LoVo (cell line): ENCODE data around the gene MRPL2.
A peak's percentile ranks its signal among the peaks of the same experiment; 100 is the strongest.
"Not testable (repeated sequence)": the region's sequence is repeated elsewhere in the genome, so short reads cannot be mapped to it uniquely, and the experiment has no call there.

Source experiments
- DNase-seq: peaks from one replicate; pipeline ENCODE4 v3.0.0-alpha.2; 2016; ENCODE audit warnings: low spot score

Gene MRPL2

GRCh38 chr6:43053545-43054205, 5.6 kb downstream of the MRPL2 start, which contains the start of gene CUL7:
TSS of gene CUL7 (minus strand) at chr6:43053851. CDS start at chr6:43052788, 1,063 bp downstream.
- peak; percentile 98 for DNase-seq

DNA sequence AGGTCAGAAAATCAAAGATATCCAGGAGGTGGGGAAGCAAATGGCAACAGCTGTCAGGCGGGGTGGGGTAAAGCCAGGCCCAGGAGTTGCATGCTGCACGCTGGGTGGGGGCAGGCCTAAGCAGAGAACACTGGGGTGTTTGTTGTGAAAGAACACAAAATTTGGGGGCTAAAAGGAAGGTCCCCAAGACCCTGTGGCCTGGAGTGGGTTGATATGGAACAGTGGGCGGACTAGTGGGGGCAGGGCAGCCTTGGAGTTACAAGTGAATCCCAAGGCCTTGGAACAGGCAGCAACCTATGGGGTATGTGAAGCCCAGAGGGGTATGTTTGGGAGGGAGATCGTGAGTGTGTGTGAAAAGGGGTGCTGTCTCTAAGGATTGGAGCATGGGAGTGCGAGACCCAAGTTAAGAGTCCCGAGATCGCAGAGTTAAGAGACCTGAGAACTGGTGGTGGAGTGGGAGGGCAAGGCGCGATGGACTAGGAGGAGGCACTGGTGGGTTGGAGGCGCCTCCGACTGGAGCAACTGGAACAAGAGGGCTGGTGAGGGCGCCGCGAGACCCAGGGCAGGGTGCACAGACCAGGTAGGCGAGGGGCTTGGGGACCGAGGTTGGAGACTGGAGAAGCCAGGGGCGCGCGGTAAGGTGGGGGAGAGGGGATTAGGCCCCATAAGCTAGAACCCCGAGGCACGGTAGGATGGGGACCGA, 6.2 kb downstream of the MRPL2 start:
- DNase-seq = no peak

DNA sequence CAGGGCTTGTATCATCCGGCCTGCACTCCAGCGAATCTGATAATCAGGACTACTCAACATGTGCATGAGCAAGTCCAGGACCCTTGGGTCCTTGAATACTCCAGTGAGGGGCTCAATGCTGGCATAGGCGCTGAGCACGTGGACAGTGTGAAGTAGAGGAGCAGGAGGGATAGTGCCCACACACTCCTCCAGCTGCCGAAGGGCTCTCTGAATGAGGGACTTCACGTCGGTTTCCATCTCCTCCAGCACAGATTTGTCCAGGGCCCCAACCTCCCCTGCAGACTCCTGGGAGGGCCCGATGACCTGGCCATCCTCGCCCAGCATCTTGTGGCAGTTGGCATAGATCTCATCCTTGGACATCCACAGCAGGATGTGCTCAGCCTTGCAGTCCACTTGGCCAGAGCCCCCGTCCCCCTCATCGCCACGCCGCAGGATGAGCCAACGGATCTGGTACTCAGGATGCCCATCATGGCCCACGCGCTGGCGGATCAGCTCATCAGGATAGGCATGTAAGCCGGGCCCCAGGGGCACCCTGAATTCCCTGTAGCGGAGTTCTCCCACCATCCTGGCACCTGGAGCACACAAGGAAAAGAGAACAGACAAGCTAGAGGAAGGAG, 6.9 kb downstream of the MRPL2 start:
- DNase-seq = no peak

DNA sequence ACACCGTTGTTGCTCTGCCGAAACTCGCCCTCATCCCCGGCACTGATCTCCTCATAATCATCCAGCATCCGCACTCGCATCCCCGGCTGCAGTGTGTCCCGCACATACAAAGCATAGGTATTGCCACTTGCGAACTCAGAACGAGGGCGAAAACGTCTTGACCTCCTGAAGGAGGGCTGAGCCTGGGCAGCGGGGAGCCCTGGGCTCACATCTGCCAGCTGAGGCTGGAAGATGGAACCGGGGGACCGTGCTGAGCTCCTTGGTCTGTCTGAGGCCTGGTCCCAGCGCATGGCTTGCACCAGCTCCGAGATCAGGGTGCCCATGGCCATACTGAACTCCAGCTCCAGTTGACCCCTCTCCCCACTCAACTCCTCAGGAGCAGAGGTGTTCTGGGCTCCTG, 8.3 kb downstream of the MRPL2 start:
- no peak for DNase-seq

GRCh38 chr6:43047998-43048397, 11.2 kb downstream of the MRPL2 start:
- no peak for DNase-seq

GRCh38 chr6:43045371-43045930, 13.8 kb downstream of the MRPL2 start:
- DNase-seq = no peak

GRCh38 chr6:43043310-43043709, 15.9 kb downstream of the MRPL2 start:
- DNase-seq = no peak

DNA sequence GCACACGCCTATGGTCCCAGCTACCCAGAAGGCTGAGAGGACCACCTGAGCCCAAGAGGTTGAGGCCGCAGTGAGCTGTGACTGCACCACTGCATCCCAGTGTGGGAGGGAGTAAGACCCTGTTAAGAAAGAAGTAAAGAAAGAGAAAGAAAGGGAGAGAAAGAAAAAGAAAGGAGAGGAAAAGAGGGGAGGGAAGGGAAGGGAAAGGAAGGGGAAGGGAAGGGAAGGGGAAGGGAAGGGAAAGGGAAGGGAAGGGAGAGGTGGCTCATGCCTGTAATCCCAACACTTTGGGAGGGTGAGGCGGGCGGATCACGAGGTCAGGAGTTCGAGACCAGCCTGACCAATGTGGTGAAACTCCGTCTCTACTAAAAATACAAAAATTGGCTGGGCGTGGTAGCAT, 17.8 kb downstream of the MRPL2 start:
- not testable (repeated sequence) for DNase-seq

DNA sequence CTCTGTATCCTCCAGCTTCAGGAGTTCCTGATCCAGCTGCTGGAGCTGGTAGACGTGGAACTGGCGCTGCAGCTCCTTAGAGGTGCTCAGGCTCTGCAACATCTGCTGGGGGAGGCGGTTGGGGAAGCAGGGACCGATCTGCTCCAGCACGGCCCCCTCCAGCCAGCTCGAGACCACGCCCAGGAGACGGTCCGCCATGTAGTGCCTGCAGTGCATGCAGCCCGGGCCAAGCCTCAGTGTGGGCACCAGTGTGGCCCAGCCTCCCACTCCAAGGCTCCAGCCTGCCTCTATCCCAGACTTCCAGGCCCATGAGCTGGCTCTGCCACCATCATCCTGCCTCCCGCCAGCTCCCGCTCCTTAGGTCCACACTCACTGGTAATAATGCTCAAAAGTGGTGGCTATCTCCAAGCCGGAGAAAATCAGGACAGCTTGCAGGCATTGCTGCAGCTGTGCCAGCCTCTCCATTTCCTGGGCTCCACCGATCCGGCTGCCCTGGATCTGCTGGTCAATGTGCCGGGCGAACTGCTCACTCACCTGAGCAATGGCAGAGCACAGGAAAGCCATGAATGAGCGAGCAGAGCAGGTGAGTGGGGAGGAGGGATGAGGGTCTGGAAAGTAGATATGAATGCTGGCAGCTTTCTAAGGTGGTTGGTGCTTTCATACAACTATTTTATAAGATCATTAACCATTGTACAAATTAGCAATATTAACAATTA, 18.5 kb downstream of the MRPL2 start:
- no peak for DNase-seq

DNA sequence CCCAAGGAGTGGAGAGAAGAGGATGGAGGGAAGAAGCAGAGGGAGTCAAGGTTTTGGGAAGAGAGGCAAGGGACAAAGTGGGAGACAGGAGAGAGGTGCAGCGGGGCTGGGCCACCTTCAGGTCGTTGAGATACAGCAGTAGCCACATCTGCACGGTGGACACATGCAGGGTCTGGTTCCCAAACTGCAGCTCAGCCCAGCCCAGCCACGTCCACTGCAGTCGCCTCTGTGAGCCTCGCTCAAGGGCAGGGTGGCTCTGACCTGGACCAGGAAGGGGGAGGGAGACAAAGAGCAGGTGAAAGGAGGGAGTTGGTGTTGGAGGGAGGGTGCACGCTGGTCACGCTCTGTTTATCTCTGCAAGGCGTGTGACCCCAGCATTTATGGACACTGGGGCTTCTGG, 20.5 kb downstream of the MRPL2 start:
- DNase-seq = no peak

- DNase-seq = no peak
These were observed 21.5 kb downstream of the MRPL2 start for GRCh38 chr6:43037706-43038105.

DNA sequence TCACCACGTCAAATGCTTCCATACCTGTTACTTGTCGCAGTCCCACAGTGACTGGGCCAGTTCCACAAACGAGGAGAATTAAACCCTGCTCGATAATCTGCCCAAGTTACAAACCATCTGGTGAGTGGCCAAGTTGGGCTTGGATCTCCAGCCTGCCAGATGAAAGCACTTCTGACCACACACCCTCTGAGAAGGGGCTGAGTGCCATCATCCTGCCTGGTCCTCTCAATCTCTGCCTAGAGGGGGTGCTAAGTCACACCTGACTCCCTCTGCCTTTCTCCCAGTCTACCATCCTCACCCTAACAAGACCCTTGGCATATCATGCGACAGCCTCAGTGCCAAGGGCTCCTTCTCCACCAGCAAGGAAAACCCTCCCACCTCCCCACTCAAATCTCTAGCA, 22.0 kb downstream of the MRPL2 start:
- DNase-seq = no peak

DNA sequence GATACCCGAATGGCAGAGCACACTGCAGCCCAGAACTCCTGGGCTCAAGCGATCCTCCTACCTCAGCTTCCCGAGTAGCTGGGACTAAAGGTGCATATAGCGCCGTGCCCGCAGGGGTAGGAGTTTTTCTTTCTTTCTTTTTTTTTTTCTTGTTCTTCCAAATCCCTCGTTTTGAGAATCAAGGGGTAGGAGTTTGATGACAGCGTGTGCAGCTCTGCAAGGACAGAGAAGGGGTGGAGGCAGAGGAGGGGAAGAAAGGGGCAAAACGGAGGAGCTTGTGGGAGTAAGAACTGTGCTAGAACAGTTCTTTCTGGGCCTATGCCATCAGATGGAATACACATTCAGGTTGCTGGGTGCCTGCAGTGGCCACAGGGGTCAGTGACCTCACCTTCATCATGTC, 22.5 kb downstream of the MRPL2 start:
- no peak for DNase-seq

- DNase-seq = no peak
These were observed 23.6 kb downstream of the MRPL2 start for GRCh38 chr6:43035495-43036194.

DNA sequence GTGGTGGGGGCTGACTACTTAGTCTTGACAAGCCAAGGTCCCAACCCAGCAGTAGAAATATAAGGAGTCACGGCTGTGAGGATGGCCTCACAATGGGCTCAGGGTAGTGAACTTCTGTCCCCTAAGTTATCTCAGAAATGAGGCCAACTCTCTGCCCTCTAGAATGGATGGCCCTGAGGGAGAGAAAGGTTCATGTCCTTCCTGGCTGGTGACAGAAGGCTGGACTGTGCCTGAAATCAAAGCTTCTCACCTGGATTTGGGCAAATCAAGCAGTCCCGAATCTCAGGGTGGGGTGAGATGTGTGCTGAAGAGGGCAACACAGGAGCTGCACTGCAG, 25.1 kb downstream of the MRPL2 start:
- no peak for DNase-seq

- DNase-seq = no peak
These were observed 25.6 kb downstream of the MRPL2 start for GRCh38 chr6:43033496-43034189.

DNA sequence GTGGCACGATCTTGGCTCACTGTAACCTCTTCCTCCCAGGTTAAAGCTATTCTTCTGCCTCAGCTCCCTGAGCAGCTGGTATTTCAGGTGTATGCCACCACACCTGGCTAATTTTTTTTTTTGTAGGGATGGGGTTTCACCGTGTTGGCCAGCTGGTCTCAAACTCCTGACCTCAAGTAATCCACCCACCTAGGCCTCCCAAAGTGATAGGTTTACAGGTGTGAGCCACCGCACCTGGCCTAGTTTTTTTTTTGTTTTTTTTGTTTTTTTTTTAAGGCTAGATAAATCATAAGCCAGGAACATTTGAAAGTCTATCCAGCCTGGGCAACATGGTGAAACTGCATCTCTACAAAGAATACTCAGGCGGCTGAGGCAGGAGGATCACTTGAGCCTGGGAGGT, 26.9 kb downstream of the MRPL2 start:
- DNase-seq = no peak

- DNase-seq = no peak
These were observed 30.1 kb downstream of the MRPL2 start for GRCh38 chr6:43029120-43029519.

- DNase-seq = no peak
These were observed 32.9 kb downstream of the MRPL2 start for GRCh38 chr6:43026365-43026764.

DNA sequence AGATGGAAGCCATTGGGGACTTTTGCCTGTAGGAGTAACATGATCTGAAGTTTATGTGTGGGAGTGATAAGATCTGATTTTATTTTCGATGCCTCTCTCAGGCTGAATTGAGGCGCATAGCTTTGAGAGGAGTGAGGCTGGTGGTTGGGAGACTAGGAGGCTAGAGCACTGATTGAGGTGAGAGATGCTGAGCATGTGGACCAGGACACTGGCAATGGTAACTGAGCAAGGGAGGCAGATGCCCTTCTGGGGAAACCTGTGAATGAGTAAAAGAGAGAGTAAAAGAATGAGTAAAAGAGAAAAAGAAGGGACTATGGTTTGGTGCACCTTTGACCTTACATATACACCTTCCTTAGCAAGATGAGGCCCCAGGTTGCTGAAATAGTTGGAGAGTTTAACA, 34.8 kb downstream of the MRPL2 start:
- DNase-seq = no peak
